KMS-11 (cell line): Measurements from ENCODE around the gene PCSK1.

Experiments used
- H2AFZ ChIP-seq: fragments of 200-600 bp; sonication (generic); 2 replicates; pipeline ENCODE4 v1.6.1; 2016; ENCODE audit warnings: antibody characterized with exemption, mixed run types, low read depth
- H3K27ac ChIP-seq: fragments of 200-600 bp; sonication (generic); 2 replicates; pipeline ENCODE4 v1.6.1; 2016; ENCODE audit warnings: mild to moderate bottlenecking, mixed run types
- H3K27me3 ChIP-seq: fragments of 200-600 bp; sonication (generic); 2 replicates; pipeline ENCODE4 v1.6.1; 2017; ENCODE audit warnings: mild to moderate bottlenecking, low read depth, mixed run types, moderate library complexity; ENCODE audit not compliant: insufficient read depth
- H3K36me3 ChIP-seq: fragments of 200-600 bp; sonication (generic); 2 replicates; pipeline ENCODE4 v1.6.1; 2017; ENCODE audit warnings: mild to moderate bottlenecking, mixed run types; ENCODE audit not compliant: insufficient read depth
- H3K4me1 ChIP-seq: fragments of 200-600 bp; sonication (generic); 2 replicates; pipeline ENCODE4 v1.6.1; 2016; ENCODE audit warnings: mild to moderate bottlenecking, low read depth, mixed run types; ENCODE audit not compliant: poor library complexity, severe bottlenecking
- H3K4me2 ChIP-seq: fragments of 200-600 bp; sonication (generic); 2 replicates; pipeline ENCODE4 v1.7.0; 2016; ENCODE audit warnings: mild to moderate bottlenecking, mixed run types
- H3K4me3 ChIP-seq: fragments of 200-600 bp; sonication (generic); IDR thresholded peaks from 2 replicates; pipeline ENCODE4 v1.6.1; 2017; ENCODE audit warnings: low read depth, low read length, mixed read lengths; ENCODE audit not compliant: insufficient read depth
- H3K79me2 ChIP-seq: fragments of 200-600 bp; sonication (generic); 2 replicates; pipeline ENCODE4 v1.6.1; 2016; ENCODE audit warnings: low read depth, mixed run types; ENCODE audit not compliant: insufficient read depth
- H3K9ac ChIP-seq: fragments of 200-600 bp; sonication (generic); 2 replicates; pipeline ENCODE4 v1.6.1; 2016; ENCODE audit warnings: mild to moderate bottlenecking, mixed run types
- H4K20me1 ChIP-seq: fragments of 200-600 bp; sonication (generic); 2 replicates; pipeline ENCODE4 v1.6.1; 2016; ENCODE audit warnings: mild to moderate bottlenecking, mixed run types; ENCODE audit not compliant: insufficient read depth
- CTCF ChIP-seq: fragments of 200-600 bp; sonication (generic); conservative IDR thresholded peaks from 2 replicates; pipeline ENCODE4 v1.6.1; 2017; ENCODE audit warnings: low read depth, mild to moderate bottlenecking, antibody characterized with exemption, low read length, moderate library complexity, mixed read lengths

The PCSK1 gene

GRCh38 chr5:96463091-96463490 is 30.0 kb upstream of the PCSK1 start:
- no peaks in the 10 kb centered on the region for H3K27me3 ChIP-seq
- no peak for TF ChIP-seq CTCF
- no peak overlapping the region for H3K4me3 ChIP-seq
- H3K4me1 ChIP-seq = no peaks in the 10 kb centered on the region
- H3K36me3 ChIP-seq = no peaks in the 10 kb centered on the region
- no peak overlapping the region for H3K4me2 ChIP-seq
- no peaks in the 10 kb centered on the region for H4K20me1 ChIP-seq
- H2AFZ ChIP-seq = no peak overlapping the region
- H3K27ac ChIP-seq = no peak overlapping the region
- no peaks in the 10 kb centered on the region for H3K79me2 ChIP-seq
- no peak overlapping the region for H3K9ac ChIP-seq

GRCh38 chr5:96459313-96460121 is 26.5 kb upstream of the PCSK1 start:
- Histone ChIP-seq H3K27ac (no peak overlapping the region), H3K27me3 (no peaks in the 10 kb centered on the region), H3K9ac (no peak overlapping the region), H3K4me3 (no peak overlapping the region), H3K4me1 (peaks cover 5% of the 10 kb centered on the region), H3K36me3 (no peaks in the 10 kb centered on the region), H3K4me2 (no peak overlapping the region), H4K20me1 (no peaks in the 10 kb centered on the region), H3K79me2 (no peaks in the 10 kb centered on the region), H2AFZ (no peak overlapping the region)
- no peak for TF ChIP-seq CTCF

- Histone ChIP-seq H3K27ac (no peak overlapping the region), H3K9ac (no peak overlapping the region), H3K4me3 (no peak overlapping the region), H3K36me3 (no peaks in the 10 kb centered on the region), H3K79me2 (no peaks in the 10 kb centered on the region), H3K4me1 (peaks cover 5% of the 10 kb centered on the region), H4K20me1 (no peaks in the 10 kb centered on the region), H2AFZ (no peak overlapping the region), H3K27me3 (no peaks in the 10 kb centered on the region), H3K4me2 (no peak overlapping the region)
- no peak for TF ChIP-seq CTCF
Observed at GRCh38 chr5:96458176-96458575, 25.1 kb upstream of the PCSK1 start.

GRCh38 chr5:96455789-96456188 is 22.7 kb upstream of the PCSK1 start:
- 0 out of 2 replicates have a peak overlapping the region, but pooled peaks have one; percentile 5 for H2AFZ ChIP-seq
- no peaks in the 10 kb centered on the region for H3K79me2 ChIP-seq
- H3K4me2 ChIP-seq = no peak overlapping the region; the same call in 1 of the 2 replicates
- no peaks in the 10 kb centered on the region for H3K36me3 ChIP-seq
- no peaks in the 10 kb centered on the region for H3K27me3 ChIP-seq
- H4K20me1 ChIP-seq = no peaks in the 10 kb centered on the region
- H3K9ac ChIP-seq = no peak overlapping the region
- H3K4me1 ChIP-seq = peaks cover 5% of the 10 kb centered on the region
- no peak overlapping the region for H3K4me3 ChIP-seq
- TF ChIP-seq CTCF = no peak
- no peak overlapping the region for H3K27ac ChIP-seq
